Dedifferentiated amniotic fluid mesenchymal stem cell (primary cell): ENCODE data around the gene SETD3.
A peak's percentile ranks its signal among the peaks of the same experiment; 100 is the strongest.

Experiments used
- DNase-seq: peaks from one replicate; pipeline ENCODE4 v3.0.0-alpha.2; 2016; ENCODE audit errors: extremely low spot score

Gene SETD3

DNA sequence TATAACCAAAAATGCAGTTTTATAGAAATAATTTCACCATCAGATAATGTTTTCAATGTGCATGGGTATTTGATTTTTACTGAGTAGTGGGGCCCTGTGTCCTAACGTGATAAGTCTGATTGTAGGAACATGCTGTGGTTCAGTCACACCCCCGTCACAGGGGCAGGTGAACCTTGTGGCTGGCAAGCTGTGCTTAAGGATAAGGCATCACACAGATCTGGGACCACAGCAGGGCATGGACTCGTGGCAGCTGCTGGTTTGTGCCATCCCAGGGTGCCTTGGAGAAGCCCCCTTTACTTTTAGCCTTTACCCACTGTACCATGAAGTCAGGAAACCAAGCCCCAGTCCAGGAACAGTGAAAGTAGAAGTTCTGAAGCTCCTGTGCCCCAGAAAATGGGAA lies 17.2 kb upstream of the SETD3 start:
- no peak for DNase-seq

DNA sequence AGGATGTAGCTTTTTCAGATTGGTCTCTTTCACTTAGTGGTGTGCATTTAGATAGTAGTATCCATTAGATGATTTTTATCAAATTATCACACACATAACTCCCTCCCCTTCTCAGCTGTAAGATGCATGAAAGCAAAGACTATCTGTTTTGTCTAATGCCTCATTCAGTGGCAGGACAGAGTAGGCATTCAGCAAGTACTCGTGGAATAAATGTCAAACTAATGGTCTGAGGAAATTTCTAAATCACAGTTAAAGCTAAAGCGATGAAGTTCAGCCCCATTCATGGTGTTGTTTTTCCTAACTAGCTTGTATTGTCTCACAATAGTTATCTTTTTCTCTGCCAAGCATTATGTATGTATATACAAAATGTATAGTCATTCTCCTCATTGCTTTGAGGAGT lies 16.7 kb upstream of the SETD3 start:
- no peak for DNase-seq

- DNase-seq: no peak
Measured at GRCh38 chr14:99484106-99484505, 3.4 kb upstream of the SETD3 start.

DNA sequence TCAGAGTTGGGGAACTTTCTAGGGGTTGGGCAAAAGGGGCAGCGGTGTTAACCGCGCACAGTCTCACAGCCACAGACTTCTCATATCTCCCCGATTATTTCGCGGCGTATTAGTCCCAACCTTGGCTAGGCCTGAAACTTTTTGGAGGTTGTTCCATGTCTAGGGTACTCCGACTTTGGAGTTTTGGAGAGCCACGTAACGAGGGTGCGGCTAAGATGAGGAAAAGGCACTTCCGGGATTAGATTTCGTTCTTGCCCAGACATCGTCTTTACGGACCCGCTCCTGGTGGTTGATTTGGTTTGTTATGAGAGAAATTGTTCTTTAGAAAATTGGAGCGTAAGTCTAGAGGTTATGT lies 1.1 kb upstream of the SETD3 start:
- peak; percentile 68 for DNase-seq

DNA sequence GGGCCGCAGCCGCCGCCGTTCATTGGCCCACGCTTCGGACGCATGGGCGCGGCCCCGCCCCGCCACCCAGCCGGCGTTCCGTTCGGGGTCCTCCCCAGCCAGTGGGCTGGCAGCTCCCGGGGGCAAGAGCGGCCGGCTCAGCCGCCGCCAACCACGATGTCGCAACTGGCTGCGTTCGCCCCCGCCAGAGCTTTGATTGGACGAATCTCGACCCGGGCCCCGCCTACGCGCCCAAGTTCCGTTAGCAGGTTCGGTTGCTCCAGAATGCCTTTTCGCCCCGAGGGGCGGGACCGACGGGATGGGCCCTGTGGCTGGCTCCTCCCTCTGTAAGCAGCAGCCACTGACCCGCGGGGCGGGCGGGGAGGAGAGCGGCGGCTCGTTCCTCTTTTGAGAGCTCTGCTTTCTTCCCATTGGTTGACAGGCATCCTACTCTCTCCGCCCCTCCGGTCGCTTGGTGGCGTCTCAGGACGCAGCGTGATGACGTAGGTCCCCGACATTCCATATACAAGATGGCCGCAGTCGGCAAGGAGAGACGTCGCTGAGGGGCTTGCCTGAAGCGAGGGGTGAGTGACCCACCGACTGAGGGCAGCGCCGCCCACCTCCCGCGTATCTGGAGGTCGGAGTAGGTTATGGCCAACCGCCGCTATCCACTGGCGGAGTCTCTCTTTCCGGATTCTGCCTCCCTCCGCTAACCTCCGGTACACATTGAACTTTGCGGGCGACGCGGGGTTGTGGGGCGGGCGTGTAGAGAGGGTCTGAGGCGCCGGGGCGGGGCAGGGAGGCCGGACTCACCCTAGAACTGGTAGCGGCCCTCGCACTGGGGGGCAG lies 472 bp upstream of the SETD3 start, which contains the start of gene CCNK:
Gene CCNK (plus strand): TSS at position 493 of the 828 bp plus-strand sequence. CDS start 11,269 bp downstream, outside the sequence.
- peak; percentile 100 for DNase-seq

DNA sequence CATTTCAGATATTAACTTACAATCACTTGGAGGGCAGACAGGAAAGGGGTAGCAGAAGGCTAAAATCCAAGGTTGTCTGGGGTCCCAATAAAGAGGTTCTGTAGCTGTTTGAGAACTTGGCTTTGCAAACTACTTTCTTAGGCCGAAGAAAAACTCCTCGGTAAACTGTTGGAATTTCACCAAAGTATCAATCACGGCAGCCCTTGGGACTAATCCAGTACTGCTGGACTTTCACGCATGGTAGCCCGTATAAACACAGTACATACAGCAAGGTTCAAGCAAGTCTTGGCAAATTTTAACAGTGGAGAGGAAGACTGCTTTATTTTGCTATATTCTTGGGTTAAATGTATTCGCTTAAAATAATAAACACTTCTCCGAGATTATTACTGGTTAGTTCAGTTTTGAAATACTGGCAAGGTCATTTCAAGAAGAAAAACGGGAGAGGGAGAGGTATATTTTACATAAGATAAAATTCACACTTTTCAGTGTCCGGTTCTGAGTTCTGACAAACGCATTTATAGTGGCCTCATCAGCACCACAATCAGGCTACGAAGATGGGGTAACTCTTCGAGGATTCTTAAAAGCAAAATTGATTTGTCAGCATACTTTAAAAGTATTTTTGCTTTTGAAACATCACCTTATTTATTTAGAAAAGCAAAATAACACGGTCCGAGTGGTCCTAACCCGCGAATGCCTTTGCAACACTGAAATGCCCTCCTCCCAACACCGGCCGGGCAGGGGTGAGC lies 1.3 kb downstream of the SETD3 start:
- DNase-seq: no peak

DNA sequence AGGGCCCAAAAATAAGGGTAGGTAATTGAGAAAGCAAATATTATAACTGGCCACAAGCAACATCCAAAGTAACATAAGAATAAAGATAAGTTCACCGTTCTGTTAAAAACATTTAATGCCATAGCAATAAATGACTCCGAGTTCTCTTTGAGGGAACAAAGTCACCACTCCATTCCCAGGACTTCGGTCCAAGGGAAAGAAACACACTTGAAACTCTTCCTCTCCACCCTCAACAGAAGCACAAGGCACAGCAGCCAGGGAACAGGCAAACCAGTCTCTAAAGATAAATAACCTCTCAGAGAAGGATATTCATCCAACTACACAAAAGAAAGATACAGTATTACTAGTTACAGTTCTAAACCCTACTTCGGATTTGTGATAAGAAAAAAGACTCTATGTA lies 2.5 kb downstream of the SETD3 start:
- no peak for DNase-seq

- no peak for DNase-seq
Measured at GRCh38 chr14:99476864-99477263, 3.8 kb downstream of the SETD3 start.

DNA sequence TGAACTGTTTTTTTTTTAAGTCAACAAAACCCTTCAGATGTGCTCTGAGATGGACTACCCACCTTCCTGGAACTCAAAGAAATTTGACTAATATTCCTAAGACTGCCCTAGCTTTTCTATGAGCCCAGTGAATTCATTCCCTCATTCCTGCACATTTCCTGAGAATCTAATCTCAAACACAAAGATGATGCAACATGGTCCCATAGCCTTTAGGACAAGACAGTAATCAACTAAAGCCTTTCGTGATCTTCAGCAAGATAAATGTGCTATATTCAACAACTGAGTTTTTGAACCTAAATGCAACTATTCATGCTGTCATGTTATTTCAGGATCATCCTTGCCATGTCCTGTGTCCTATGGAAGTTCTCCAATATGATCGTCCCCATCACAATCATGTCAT lies 5.0 kb downstream of the SETD3 start:
- DNase-seq: no peak

DNA sequence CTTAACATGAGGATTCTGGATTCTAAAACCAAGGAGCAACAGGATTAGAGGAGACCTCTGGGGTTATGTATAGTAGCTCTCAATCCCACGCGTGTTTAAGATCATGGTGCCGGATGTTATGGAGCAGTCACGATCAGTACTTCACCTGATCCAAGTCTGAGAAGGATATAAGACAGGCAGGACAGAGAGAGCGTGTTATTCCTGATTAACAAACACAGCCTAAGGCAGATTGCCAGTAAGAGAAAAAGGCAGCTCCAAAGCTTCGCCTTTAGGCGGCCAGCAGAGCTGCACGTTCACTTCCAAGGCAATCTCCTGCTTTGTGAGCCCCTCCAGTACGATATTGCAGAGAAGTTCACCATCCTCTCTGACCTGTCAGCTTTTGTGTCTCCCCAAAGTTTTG lies 5.5 kb downstream of the SETD3 start:
- no peak for DNase-seq

DNA sequence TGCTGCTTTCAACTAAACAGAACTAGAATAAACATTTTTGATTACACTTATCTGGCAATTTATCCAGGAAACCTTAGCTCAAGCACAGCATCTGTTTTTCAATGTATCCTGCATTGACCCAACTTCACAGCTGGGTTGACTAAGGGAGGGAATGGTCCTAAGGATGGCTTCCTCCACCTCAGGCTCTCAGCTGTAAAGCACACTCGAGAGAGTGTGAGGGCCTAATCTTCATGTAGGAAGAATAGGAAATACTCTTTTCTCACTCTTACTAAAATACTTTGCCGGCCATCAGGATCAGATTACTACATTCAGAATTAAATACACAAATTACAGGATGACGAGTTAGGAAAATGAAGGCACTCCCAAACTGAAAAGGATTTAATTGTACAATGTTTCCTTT lies 7.2 kb downstream of the SETD3 start:
- no peak for DNase-seq

DNA sequence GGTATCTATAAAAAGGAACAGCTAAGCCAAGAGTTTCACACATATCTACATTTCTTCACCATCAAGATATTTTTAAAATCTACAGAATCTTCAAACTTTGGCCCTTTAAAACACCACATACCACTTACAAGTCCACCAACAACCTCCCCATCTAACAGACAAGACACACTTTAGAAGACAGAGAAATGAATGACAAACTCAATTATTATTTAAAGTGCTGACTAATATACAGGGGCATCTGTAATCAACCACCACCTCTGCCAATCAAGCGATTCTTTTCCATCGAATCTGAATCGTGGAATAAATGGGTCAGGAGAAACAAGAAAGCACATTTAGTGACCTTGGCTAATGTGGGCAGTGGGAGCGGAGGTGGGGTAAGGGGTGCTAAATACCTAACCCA lies 7.7 kb downstream of the SETD3 start:
- DNase-seq: no peak

DNA sequence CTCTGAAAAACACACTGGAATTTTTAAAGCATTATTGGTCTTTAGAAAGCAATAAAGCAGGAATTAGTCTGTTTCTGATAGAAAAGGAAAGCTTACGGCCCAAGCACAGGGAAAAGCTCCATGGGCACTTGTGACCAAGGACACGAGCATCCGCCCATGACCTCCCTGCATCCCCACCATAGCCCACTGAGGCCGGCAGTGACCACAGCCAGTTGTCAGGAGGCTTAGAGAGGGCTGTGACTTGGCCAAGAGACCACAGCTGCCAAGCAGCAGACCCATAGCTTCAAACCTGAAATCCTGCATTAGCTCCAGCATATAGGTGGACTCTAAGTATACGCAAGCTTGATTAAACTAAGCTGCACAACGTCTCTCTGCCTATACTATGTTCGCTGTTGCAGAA lies 8.9 kb downstream of the SETD3 start:
- DNase-seq: no peak

DNA sequence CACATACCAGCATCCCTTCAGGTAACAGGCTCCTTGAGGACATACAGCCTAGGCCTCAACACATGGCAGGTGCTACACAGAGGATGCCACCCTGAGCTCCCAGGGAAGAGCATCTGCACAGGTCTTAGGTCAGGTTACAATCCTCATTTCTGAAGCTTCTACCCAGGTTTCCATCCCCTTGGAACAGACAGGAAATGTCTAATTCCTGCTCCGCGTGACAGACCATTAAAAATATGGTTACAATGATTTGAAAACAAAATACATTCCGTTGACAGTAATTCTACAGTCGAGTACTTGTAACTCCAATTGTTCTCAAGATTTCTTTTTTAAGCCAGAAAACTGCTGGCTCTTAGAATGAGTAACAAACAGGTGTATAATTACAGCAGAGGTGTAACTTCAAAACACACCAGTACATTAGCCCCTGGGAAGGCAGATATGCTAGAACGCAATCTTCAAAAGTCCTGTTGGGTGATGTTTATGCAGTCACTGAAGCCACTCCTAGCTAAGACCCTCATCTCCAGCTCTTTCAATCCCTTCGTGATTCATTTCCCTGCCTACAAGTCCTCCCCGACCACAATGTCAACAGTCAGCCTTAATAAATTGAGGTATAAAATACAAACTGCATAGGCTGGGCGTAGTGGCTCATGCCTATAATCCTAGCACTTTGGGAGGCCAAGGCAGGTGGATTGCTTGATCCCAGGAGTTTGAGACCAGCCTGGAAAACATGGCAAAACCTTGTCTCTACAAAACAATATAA lies 11.6 kb downstream of the SETD3 start:
- no peak for DNase-seq

DNA sequence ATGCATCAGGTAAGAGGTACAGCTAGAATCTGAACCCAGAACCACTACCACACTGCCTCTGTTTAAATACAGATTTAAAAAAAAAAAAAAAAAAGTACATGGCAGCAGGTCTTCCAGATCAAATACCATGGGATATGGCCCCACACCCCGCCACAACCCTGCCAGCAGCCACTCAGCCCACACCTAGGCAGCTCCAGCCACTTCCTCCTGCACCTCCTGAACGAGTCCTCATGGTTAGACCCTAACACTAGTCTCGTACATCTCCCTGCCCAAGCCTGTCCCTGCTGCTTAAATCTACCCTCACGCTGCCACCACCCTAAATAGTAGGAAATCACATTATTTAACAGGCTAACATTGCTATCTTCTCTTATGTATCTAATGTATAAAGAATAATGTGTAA lies 12.6 kb downstream of the SETD3 start:
- no peak for DNase-seq

DNA sequence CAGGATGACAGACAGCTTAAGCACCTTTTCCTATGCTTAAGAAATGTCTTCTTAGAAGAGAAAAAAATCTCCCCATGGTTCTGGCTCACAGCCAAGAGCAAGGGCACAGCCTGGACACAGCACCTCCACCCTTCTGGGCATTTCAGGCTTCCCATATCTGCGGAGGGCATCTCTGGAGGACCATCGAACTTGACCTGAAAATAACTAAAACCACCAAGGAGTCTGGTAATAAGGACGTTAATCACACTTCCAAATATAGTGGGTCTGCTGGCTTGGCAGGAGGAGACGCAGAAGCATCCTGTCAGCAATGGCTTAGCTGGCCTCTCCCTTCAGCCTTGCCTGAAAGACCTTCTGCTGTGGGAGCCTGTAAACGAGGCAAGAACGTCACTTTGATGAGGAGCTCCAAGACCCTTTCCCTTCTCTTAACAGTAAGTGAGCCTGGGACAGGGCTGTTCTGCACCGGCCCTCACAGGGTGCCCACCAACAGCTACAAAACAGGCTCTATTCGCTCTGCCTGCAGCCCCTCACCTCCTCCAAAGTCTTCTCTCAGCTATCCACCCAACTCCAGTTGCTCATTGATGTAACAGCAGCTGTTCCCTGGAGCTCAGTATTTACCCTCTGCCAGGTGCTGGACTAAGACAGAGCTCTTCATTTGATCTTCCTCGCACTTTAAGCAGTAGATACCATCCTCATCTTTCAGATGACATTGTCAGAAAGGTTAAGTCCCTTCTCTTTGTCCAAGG lies 13.2 kb downstream of the SETD3 start:
- DNase-seq: no peak

DNA sequence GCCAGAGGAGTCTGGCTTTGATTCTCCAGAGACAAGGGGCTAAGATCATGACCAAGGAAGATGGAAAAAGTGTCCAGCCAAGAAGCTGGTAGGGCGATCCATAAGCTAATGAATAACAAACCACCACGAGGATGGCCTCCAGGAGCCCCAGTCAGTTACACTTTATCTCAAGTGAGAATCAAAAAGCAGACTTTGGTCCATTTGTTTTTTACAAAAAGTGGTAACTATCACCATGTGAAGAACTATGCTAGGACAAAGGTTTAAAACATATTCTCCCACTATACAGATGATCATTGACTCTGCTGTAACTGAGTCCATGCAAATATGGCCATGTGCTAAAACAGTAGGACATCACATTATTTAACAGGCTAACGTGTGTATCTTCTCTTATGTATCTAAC lies 13.9 kb downstream of the SETD3 start:
- DNase-seq: no peak

DNA sequence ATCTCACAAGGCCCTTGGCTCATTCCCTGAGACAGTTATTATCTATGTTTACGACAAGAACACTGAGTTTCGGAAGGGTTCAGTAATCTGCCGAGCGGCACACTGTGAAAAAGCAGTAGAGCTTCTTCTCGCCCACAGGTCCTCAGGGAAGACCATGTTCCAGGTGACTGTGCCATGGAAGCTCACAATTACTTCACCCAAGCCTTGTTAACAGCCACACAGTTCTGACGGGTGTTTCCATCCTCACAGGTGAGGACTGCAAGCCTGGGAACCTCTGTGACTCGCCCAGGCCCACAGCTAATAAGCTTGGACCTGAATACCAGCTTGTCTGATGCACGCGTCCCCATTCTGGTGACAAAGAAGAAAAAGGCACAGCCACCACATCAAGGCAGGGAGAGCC lies 15.4 kb downstream of the SETD3 start:
- no peak for DNase-seq

DNA sequence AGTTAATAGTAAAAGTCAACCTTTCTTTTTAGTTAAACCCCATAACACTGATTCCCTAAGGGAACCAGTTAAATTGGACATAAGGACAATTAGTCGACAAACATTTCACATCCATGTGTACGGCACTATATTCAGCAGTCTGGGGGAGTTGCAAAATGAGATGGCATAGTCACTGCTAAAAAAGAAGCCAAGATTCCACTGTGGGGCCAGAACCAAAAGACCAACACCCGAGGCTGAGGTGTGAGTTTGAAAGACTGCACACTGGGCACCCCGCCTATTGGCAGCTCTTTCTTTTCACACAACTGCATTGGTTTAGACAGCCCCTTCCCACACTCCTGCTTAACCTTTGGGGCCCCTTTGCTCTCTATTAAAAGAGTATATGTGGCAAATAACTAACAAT lies 16.7 kb downstream of the SETD3 start:
- DNase-seq: no peak

GRCh38 chr14:99462210-99462609 lies 18.4 kb downstream of the SETD3 start:
- no peak for DNase-seq

GRCh38 chr14:99461411-99462085 lies 19.1 kb downstream of the SETD3 start:
- DNase-seq: no peak
